Measurements from ENCODE around the gene UNC119B.

DNA sequence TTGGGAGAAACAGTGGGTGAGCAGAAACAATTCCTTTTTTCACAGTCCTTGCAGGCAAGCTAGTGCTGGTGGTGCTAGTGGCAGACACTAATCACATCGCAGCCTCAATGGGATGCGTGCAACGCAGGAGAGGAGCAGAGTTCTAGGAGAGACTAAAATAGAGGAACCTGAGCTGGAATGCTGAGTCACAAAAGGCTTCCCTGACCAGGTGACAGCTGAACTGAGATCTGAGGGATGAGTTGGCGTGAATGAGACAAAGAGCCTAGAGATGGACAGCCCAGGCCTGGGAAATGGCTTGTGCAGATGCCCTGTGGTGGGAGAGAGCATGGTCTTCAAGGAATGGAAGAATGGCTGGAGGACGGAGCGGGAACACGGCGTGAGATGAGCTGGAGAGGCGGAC, 41.1 kb downstream of the UNC119B start:
- TF ChIP-seq POLR2A (IDR thresholded peaks at IDR 0.05; ENCODE audit: borderline replicate concordance, extremely low read depth, insufficient read depth, insufficient read length) (no peak), TCF7L2 (IDR thresholded peaks at IDR 0.05; ENCODE audit: borderline replicate concordance, extremely low read depth, insufficient read depth, insufficient read length) (no peak), SP1 (IDR thresholded peaks at IDR 0.05; ENCODE audit: low read depth) (no peak), YY1 (IDR thresholded peaks at IDR 0.05; ENCODE audit: extremely low read depth, insufficient replicate concordance, low read depth, low read length) (no peak), EZH2phosphoT487 (IDR thresholded peaks at IDR 0.05; ENCODE audit: borderline replicate concordance) (no peak), POLR2AphosphoS5 (IDR thresholded peaks at IDR 0.05; ENCODE audit: low read depth, low read length) (no peak), FOSL1 (IDR thresholded peaks at IDR 0.05; ENCODE audit: low read depth) (no peak)
- TF ChIP-seq, protein P1, sequence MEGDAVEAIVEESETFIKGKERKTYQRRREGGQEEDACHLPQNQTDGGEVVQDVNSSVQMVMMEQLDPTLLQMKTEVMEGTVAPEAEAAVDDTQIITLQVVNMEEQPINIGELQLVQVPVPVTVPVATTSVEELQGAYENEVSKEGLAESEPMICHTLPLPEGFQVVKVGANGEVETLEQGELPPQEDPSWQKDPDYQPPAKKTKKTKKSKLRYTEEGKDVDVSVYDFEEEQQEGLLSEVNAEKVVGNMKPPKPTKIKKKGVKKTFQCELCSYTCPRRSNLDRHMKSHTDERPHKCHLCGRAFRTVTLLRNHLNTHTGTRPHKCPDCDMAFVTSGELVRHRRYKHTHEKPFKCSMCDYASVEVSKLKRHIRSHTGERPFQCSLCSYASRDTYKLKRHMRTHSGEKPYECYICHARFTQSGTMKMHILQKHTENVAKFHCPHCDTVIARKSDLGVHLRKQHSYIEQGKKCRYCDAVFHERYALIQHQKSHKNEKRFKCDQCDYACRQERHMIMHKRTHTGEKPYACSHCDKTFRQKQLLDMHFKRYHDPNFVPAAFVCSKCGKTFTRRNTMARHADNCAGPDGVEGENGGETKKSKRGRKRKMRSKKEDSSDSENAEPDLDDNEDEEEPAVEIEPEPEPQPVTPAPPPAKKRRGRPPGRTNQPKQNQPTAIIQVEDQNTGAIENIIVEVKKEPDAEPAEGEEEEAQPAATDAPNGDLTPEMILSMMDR (IDR thresholded peaks at IDR 0.05 in 2 of 3, conservative IDR thresholded peaks at IDR 0.05 in 1 of 3; ENCODE audit: borderline replicate concordance in 1 of 3, insufficient read depth in 1 of 3, low read depth in 2 of 3, low read length in 2 of 3): no peak
- TF ChIP-seq, protein P2, sequence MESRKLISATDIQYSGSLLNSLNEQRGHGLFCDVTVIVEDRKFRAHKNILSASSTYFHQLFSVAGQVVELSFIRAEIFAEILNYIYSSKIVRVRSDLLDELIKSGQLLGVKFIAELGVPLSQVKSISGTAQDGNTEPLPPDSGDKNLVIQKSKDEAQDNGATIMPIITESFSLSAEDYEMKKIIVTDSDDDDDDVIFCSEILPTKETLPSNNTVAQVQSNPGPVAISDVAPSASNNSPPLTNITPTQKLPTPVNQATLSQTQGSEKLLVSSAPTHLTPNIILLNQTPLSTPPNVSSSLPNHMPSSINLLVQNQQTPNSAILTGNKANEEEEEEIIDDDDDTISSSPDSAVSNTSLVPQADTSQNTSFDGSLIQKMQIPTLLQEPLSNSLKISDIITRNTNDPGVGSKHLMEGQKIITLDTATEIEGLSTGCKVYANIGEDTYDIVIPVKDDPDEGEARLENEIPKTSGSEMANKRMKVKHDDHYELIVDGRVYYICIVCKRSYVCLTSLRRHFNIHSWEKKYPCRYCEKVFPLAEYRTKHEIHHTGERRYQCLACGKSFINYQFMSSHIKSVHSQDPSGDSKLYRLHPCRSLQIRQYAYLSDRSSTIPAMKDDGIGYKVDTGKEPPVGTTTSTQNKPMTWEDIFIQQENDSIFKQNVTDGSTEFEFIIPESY (IDR thresholded peaks at IDR 0.05; ENCODE audit: extremely low read depth, insufficient replicate concordance, low read length): no peak
- TF ChIP-seq, protein P3, sequence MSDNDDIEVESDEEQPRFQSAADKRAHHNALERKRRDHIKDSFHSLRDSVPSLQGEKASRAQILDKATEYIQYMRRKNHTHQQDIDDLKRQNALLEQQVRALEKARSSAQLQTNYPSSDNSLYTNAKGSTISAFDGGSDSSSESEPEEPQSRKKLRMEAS (IDR thresholded peaks at IDR 0.05): no peak

Data from HCT116 (cell line).